Ascending aorta (tissue), 2 donors: ENCODE results near the gene FBXO46. TPM values are rescaled to one million over a fixed set of nuclear protein-coding genes. Genes with fewer than 3 reads are reported as not detected.

Source experiments
- DNase-seq, 2 donors: peaks; one replicate each; pipeline ENCODE4 v3.0.0-alpha.2; 2019; ENCODE audit warnings: low spot score in 2 of 2
- H3K27ac ChIP-seq, 2 donors: fragments of 200-600 bp; sonication (generic); one replicate each; pipeline ENCODE4 v1.5.1; 2016 to 2017; ENCODE audit warnings: mild to moderate bottlenecking in 1 of 2
- H3K27me3 ChIP-seq: fragments of 200-600 bp; sonication (generic); one replicate; pipeline ENCODE4 v1.5.1; 2017
- H3K36me3 ChIP-seq, 2 donors: fragments of 200-600 bp; sonication (generic); one replicate each; pipeline ENCODE4 v1.5.1; 2016
- H3K4me1 ChIP-seq, 2 donors: fragments of 200-600 bp; sonication (generic); one replicate each; pipeline ENCODE4 v1.5.1; 2016 to 2017; ENCODE audit warnings: mild to moderate bottlenecking in 1 of 2
- H3K4me3 ChIP-seq, 2 donors: fragments of 200-600 bp; sonication (generic); one replicate each; pipeline ENCODE4 v1.5.1; 2016 to 2017; ENCODE audit warnings: mild to moderate bottlenecking in 1 of 2
- H3K9me3 ChIP-seq, 2 donors: fragments of 200-600 bp; sonication (generic); one replicate each; pipeline ENCODE4 v1.5.1; 2016
- CTCF ChIP-seq, 3 experiments: fragments of 200-600 bp in 2 of 3; fragments of 450-650 bp in 1 of 3; sonication (generic) in 2 of 3; IDR thresholded peaks; one replicate each; pipeline ENCODE4 v1.5.1; 2016 to 2019; ENCODE audit warnings: antibody characterized with exemption in 3 of 3, mild to moderate bottlenecking in 1 of 3, moderate library complexity in 1 of 3
- intact Hi-C: fragments of 100-400 bp; cut with DNase I; formaldehyde crosslinking; loops from one replicate; pipeline ENCODE4 v1.15.1; 2023
- total RNA-seq: library from RNA; depleted of rRNA; stranded (reverse); fragments of >200 nt; gene quantifications from one replicate; pipeline ENCODE4 v1.1.0, GENCODE V29; 2016

FBXO46 gene
- total RNA-seq, 1 donor from 2014 or later, result 27.5 TPM

DNA sequence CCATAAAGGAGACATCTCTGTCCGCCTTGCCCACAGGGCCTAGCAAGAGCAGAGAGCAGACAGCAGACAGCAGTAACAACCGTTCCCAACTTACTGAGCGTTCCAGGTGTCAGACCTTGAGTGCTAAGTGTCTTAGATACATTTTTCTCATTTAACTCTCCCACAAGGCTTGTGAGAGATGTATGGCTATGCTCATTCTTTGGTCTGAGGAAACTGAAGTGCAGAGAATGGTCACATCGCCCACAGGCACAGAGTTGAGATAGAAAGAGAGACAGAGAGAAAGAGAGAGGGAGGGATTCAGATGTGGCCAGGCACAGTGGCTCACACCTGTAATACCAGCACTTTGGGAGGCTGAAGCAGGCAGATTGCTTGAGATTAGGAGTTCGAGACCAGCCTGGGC, 16.8 kb upstream of the FBXO46 start:
- no peaks in the 10 kb centered on the region for H3K9me3 ChIP-seq
- no peaks in the 10 kb centered on the region for H3K36me3 ChIP-seq
- TF ChIP-seq CTCF (IDR thresholded peaks at IDR 0.05), result no peak
- no peak overlapping the region for H3K27ac ChIP-seq
- H3K4me1 ChIP-seq, result no peaks in the 10 kb centered on the region
- H3K4me3 ChIP-seq, result no peak overlapping the region
- H3K27me3 ChIP-seq, result no peaks in the 10 kb centered on the region
- no peak for DNase-seq
- intact Hi-C loops, result no loop called here

DNA sequence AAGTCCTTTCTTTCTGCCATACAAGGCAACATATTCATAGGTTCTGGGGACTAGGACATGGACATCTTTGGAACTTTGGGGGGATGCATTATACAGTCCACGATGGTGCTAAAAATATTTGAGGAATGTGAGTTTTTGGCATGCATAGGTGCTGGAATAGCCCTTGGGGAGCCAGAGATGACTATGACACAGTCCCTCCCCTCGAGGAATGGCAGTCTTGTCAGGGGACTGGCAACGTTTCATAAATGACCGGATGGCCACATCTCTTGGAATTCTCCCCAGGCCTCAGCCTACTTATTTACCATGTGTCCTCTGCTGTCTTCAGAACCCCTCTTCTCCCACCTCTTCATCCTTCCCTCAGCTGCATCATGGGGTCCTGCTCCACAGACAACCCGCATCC, 16.2 kb upstream of the FBXO46 start:
- DNase-seq, result no peak
- H3K27me3 ChIP-seq, result no peaks in the 10 kb centered on the region
- intact Hi-C loops, result no loop called here
- no peak overlapping the region for H3K27ac ChIP-seq
- no peak overlapping the region for H3K4me3 ChIP-seq
- TF ChIP-seq CTCF (IDR thresholded peaks at IDR 0.05), result no peak
- H3K9me3 ChIP-seq, result no peaks in the 10 kb centered on the region
- H3K36me3 ChIP-seq, result no peaks in the 10 kb centered on the region
- no peaks in the 10 kb centered on the region for H3K4me1 ChIP-seq

GRCh38 chr19:45745606-45746005, 14.9 kb upstream of the FBXO46 start:
- intact Hi-C loops, result no loop called here
- H3K36me3 ChIP-seq, result no peaks in the 10 kb centered on the region
- H3K4me3 ChIP-seq, result no peak overlapping the region
- no peaks in the 10 kb centered on the region for H3K4me1 ChIP-seq
- H3K9me3 ChIP-seq, result no peaks in the 10 kb centered on the region
- DNase-seq, result no peak
- TF ChIP-seq CTCF (IDR thresholded peaks at IDR 0.05), result no peak
- H3K27me3 ChIP-seq, result no peaks in the 10 kb centered on the region
- no peak overlapping the region for H3K27ac ChIP-seq

DNA sequence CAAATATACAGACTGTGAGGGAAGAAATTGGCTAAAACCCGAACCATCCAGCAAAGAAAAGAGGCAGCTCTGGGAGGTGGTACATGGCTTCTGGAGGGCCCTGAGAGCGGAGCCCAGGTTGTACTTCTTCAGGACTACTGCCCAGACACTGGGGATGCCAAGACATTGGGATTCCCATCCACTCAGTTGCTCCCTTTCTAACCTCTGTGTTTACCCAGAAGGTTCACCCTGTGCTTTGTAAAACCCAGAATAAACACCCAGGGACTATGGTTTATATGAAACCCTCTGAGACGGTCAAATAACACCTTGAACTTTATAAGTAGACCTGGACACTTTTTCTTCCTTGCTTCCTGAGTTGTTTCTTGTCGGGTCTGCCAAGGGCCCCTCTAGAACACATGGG, 12.3 kb upstream of the FBXO46 start:
- no peak for DNase-seq
- TF ChIP-seq CTCF (IDR thresholded peaks at IDR 0.05), result no peak
- Histone ChIP-seq H3K36me3 (no peaks in the 10 kb centered on the region), H3K4me3 (no peak overlapping the region), H3K27ac (no peak overlapping the region), H3K27me3 (no peaks in the 10 kb centered on the region), H3K9me3 (no peaks in the 10 kb centered on the region), H3K4me1 (no peaks in the 10 kb centered on the region)
- intact Hi-C loops, result no loop called here

DNA sequence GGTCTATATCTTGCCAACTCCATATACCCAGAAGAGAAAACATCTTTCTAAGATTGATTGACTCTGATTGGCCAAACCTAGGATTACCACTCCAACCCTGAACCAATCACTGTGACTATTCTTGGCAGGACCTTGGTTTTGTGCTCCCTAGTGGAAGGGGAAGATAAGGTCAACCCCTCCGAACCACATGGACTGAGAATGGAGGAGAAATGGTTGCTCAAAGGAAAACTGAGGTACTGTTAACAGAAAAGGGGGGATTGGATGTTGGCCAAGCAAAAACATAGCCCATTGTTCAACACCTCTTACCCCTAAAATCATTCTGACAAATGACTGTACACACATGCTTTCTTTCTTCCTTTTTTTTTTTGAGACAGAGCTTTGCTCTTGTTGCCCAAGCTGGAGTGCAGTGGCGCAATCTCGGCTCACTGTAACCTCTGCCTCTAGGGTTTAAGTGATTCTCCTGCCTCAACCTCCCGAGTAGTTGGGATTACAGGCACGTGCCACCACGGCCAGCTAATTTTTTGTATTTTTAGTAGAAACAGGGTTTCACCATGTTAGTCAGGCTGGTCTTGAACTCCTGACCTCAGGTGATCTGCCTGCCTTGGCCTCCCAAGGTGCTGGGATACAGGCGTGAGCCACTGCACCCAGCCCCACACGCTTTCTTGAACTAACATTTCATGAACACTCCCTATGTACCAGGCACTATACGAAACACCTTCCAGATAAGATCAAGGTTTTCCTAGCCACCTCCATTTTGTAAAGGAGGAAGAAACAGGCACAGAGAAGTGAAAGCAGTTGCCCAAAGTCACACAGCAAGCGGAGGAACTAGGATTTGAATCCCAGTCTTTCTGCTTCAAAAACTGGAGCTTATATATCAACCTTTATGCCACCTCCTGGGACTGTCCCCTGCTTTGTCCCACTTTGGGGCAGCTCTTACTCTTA, 9.1 kb upstream of the FBXO46 start:
- DNase-seq, result no peak
- Histone ChIP-seq H3K36me3 (no peaks in the 10 kb centered on the region), H3K4me1 (no peaks in the 10 kb centered on the region), H3K27ac (no peak overlapping the region), H3K9me3 (no peaks in the 10 kb centered on the region), H3K4me3 (no peak overlapping the region), H3K27me3 (no peaks in the 10 kb centered on the region)
- no peak for TF ChIP-seq CTCF (IDR thresholded peaks at IDR 0.05)
- intact Hi-C loops, result no loop called here
